Neural progenitor cell (in vitro differentiated cells): ENCODE data around the gene CLIP4. TPM values are rescaled to one million over a fixed set of nuclear protein-coding genes. Genes with fewer than 3 reads are reported as not detected.

Experiments used
- DNase-seq: peaks from one replicate; pipeline ENCODE4 v3.0.0-alpha.2; 2016; ENCODE audit warnings: low spot score
- H2AFZ ChIP-seq: fragments of 200-600 bp; sonication (generic); replicated peaks from 2 replicates; pipeline ENCODE4 v1.6.1; 2016; ENCODE audit warnings: antibody characterized with exemption
- H3F3A ChIP-seq: fragments of 200-600 bp; sonication (generic); 2 replicates; pipeline ENCODE4 v1.6.1; 2016; ENCODE audit warnings: antibody characterized with exemption, low read depth
- H3K27ac ChIP-seq: fragments of 200-600 bp; sonication (generic); 2 replicates; pipeline ENCODE4 v1.5.1; 2016; ENCODE audit warnings: mild to moderate bottlenecking
- H3K27me3 ChIP-seq: fragments of 200-600 bp; sonication (generic); 2 replicates; pipeline ENCODE4 v1.6.1; 2016; ENCODE audit warnings: mild to moderate bottlenecking, moderate library complexity
- H3K36me3 ChIP-seq: fragments of 200-600 bp; sonication (generic); 2 replicates; pipeline ENCODE4 v1.5.1; 2016
- H3K4me1 ChIP-seq: fragments of 200-600 bp; sonication (generic); 2 replicates; pipeline ENCODE4 v1.6.1; 2016; ENCODE audit warnings: mixed run types
- H3K4me2 ChIP-seq: fragments of 200-600 bp; sonication (generic); 2 replicates; pipeline ENCODE4 v1.6.1; 2016
- H3K4me3 ChIP-seq: fragments of 200-600 bp; sonication (generic); 2 replicates; pipeline ENCODE4 v1.5.1; 2016
- H3K79me2 ChIP-seq: fragments of 200-600 bp; sonication (generic); 2 replicates; pipeline ENCODE4 v1.6.1; 2016; ENCODE audit warnings: low read depth
- H3K9ac ChIP-seq: fragments of 200-600 bp; sonication (generic); 2 replicates; pipeline ENCODE4 v1.6.1; 2016
- H3K9me3 ChIP-seq: fragments of 200-600 bp; sonication (generic); 2 replicates; pipeline ENCODE4 v1.5.1; 2016; ENCODE audit warnings: low read depth
- H4K20me1 ChIP-seq: fragments of 200-600 bp; sonication (generic); 2 replicates; pipeline ENCODE4 v1.6.1; 2016; ENCODE audit warnings: low read depth
- H3K27ac Mint-ChIP-seq: 3 replicates; pipeline ENCODE4 v1.8.0; 2021; ENCODE audit warnings: mixed read lengths
- H3K27me3 Mint-ChIP-seq: 2 replicates; pipeline ENCODE4 v1.8.0; 2022; ENCODE audit warnings: low read depth, mild to moderate bottlenecking, inconsistent platforms, moderate library complexity, mixed read lengths; ENCODE audit not compliant: insufficient read depth
- H3K36me3 Mint-ChIP-seq: 3 replicates; pipeline ENCODE4 v1.8.0; 2021; ENCODE audit warnings: mixed read lengths
- H3K4me1 Mint-ChIP-seq: 3 replicates; pipeline ENCODE4 v1.8.0; 2021; ENCODE audit warnings: mixed read lengths
- H3K4me3 Mint-ChIP-seq: 3 replicates; pipeline ENCODE4 v1.8.0; 2021; ENCODE audit warnings: mild to moderate bottlenecking, moderate library complexity, mixed read lengths
- H3K9me3 Mint-ChIP-seq: 3 replicates; pipeline ENCODE4 v1.8.0; 2020; ENCODE audit warnings: mixed read lengths
- CTCF ChIP-seq: fragments of 200-600 bp; sonication (generic); IDR thresholded peaks from 2 replicates; pipeline ENCODE4 v1.5.1; 2017; ENCODE audit warnings: antibody characterized with exemption, mild to moderate bottlenecking
- EZH2 ChIP-seq: fragments of 200-600 bp; sonication (generic); IDR thresholded peaks from 2 replicates; pipeline ENCODE4 v1.6.1; 2017; ENCODE audit warnings: antibody characterized with exemption, mild to moderate bottlenecking, moderate library complexity
- EZH2phosphoT487 ChIP-seq: fragments of 200-600 bp; sonication (generic); IDR thresholded peaks from 2 replicates; pipeline ENCODE4 v1.6.1; 2017; ENCODE audit warnings: antibody characterized with exemption
- total RNA-seq: library from RNA; depleted of rRNA; stranded (reverse); fragments of >200 nt; gene quantifications from 2 replicates; pipeline ENCODE4 v1.2.3, GENCODE V29; 2015; ENCODE audit warnings: low replicate concordance

The CLIP4 gene
- total RNA-seq, 1 donor from 2014 or later, result 2.1 TPM

GRCh38 chr2:29226808-29227207, 111.6 kb downstream of the CLIP4 start:
- Histone ChIP-seq H3K36me3 (no peaks in the 10 kb centered on the region), H3K4me3 (no peak overlapping the region), H3K27me3 (no peaks in the 10 kb centered on the region), H3K27ac (no peak overlapping the region), H4K20me1 (no peaks in the 10 kb centered on the region), H3K9ac (no peak overlapping the region), H3K79me2 (no peaks in the 10 kb centered on the region), H3K4me2 (no peak overlapping the region), H2AFZ (no peak overlapping the region), H3K9me3 (no peaks in the 10 kb centered on the region), H3K4me1 (no peaks in the 10 kb centered on the region), H3F3A (no peaks in the 10 kb centered on the region)
- Mint-ChIP-seq H3K4me3 (no peak overlapping the region), H3K27me3 (peaks cover 5% of the 10 kb centered on the region), H3K27ac (peak overlapping the region; percentile 35), H3K4me1 (peaks cover 15% of the 10 kb centered on the region), H3K9me3 (no peaks in the 10 kb centered on the region), H3K36me3 (no peaks in the 10 kb centered on the region)
- TF ChIP-seq EZH2, result no peak
- TF ChIP-seq CTCF, result no peak
- TF ChIP-seq EZH2phosphoT487, result no peak
- DNase-seq, result no peak

GRCh38 chr2:29227935-29228675, 112.9 kb downstream of the CLIP4 start:
- Histone ChIP-seq H3F3A (no peaks in the 10 kb centered on the region), H3K4me3 (no peak overlapping the region), H3K79me2 (no peaks in the 10 kb centered on the region), H3K4me1 (no peaks in the 10 kb centered on the region), H3K27ac (no peak overlapping the region), H3K27me3 (no peaks in the 10 kb centered on the region), H3K9ac (no peak overlapping the region), H3K36me3 (no peaks in the 10 kb centered on the region), H3K9me3 (no peaks in the 10 kb centered on the region), H2AFZ (no peak overlapping the region), H3K4me2 (no peak overlapping the region), H4K20me1 (no peaks in the 10 kb centered on the region)
- H3K4me1 Mint-ChIP-seq, result peaks cover 15% of the 10 kb centered on the region
- no peak overlapping the region for H3K4me3 Mint-ChIP-seq
- TF ChIP-seq CTCF, result no peak
- TF ChIP-seq EZH2, result no peak
- no peak for TF ChIP-seq EZH2phosphoT487
- no peaks in the 10 kb centered on the region for H3K36me3 Mint-ChIP-seq
- H3K9me3 Mint-ChIP-seq, result no peaks in the 10 kb centered on the region
- no peak overlapping the region for H3K27ac Mint-ChIP-seq
- DNase-seq, result no peak
- H3K27me3 Mint-ChIP-seq, result peaks cover 5% of the 10 kb centered on the region

- Mint-ChIP-seq H3K4me3 (no peak overlapping the region), H3K9me3 (no peaks in the 10 kb centered on the region), H3K27me3 (peaks cover 8% of the 10 kb centered on the region), H3K36me3 (no peaks in the 10 kb centered on the region), H3K27ac (no peak overlapping the region), H3K4me1 (peaks cover 20% of the 10 kb centered on the region)
- H3K4me2 ChIP-seq, result no peak overlapping the region
- no peaks in the 10 kb centered on the region for H3K27me3 ChIP-seq
- H3F3A ChIP-seq, result no peaks in the 10 kb centered on the region
- no peak overlapping the region for H3K9ac ChIP-seq
- H3K36me3 ChIP-seq, result no peaks in the 10 kb centered on the region
- no peak overlapping the region for H3K27ac ChIP-seq
- no peaks in the 10 kb centered on the region for H4K20me1 ChIP-seq
- no peaks in the 10 kb centered on the region for H3K79me2 ChIP-seq
- H3K4me1 ChIP-seq, result no peaks in the 10 kb centered on the region
- no peak overlapping the region for H3K4me3 ChIP-seq
- no peak overlapping the region for H2AFZ ChIP-seq
- H3K9me3 ChIP-seq, result no peaks in the 10 kb centered on the region
- DNase-seq, result no peak
- TF ChIP-seq EZH2phosphoT487 (no peak), EZH2 (no peak), CTCF (no peak)
These were observed 113.7 kb downstream of the CLIP4 start for GRCh38 chr2:29228947-29229346.
